Sigmoid colon (tissue), 4 donors: ENCODE data around the gene MBP.

ENCODE experiments used
- CTCF ChIP-seq, 4 experiments: fragments of 450-650 bp in 3 of 4; fragments of 200-600 bp in 1 of 4; IDR thresholded peaks; one replicate each; pipeline ENCODE4 v1.5.1; 2016 to 2019; ENCODE audit warnings: antibody characterized with exemption in 4 of 4, mild to moderate bottlenecking in 3 of 4, moderate library complexity in 2 of 4
- EP300 ChIP-seq, 4 donors: sonication (generic); formaldehyde crosslinking; IDR thresholded peaks; one replicate each; pipeline ENCODE4 v1.6.1; 2017; ENCODE audit warnings: antibody characterized with exemption in 4 of 4
- POLR2A ChIP-seq, 2 donors: fragments of 450-650 bp; IDR thresholded peaks; one replicate each; pipeline ENCODE4 v1.6.1; 2016; ENCODE audit warnings: antibody characterized with exemption in 2 of 2, mild to moderate bottlenecking in 2 of 2, moderate library complexity in 2 of 2
- POLR2AphosphoS5 ChIP-seq, 4 donors: sonication (generic); formaldehyde crosslinking; IDR thresholded peaks; one replicate each; pipeline ENCODE4 v1.6.1; 2017; ENCODE audit warnings: antibody characterized with exemption in 4 of 4

DNA sequence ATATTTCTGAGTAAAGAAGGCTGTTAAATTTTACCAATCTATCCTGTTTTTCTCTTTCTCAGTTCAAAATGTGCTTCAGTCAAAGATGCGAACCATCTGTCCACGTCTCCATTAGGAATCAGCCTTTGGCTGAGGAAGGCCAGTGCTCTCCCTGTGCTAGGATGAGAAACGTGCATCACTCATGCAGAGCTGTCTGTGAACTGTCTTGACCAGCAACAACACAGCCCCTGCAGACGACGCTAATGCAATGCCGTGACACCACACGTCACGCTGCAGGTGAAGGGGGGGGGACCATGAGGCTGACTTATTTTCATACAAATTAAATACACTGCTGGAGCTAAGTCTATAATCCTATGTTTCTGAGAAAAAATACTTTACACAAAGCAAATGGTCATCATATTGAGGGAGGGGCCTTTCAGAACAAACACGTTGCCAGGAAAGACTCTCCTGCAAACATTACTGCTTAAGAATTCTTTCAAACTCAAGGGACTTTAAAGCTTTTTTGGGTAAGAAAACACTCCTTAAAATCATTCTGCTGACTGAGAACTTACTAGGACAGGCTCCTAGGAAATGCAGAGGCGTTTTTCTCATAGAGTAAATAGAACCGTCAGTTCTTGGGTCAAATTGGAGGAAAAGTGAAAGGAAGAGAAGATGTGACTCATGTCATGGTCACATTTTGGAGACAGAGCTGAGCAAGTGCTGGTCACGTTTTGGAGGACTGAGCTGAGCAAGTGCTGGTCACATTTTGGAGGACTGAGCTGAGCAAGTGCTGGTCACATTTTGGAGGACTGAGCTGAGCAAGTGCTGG is 97.0 kb downstream of the MBP start:
- TF ChIP-seq CTCF (IDR thresholded peaks at IDR 0.05) (no peak), POLR2A (IDR thresholded peaks at IDR 0.05) (no peak), EP300 (IDR thresholded peaks at IDR 0.05) (no peak), POLR2AphosphoS5 (IDR thresholded peaks at IDR 0.05) (no peak)
